ENCODE results near the gene GBA2.

Gene GBA2

DNA sequence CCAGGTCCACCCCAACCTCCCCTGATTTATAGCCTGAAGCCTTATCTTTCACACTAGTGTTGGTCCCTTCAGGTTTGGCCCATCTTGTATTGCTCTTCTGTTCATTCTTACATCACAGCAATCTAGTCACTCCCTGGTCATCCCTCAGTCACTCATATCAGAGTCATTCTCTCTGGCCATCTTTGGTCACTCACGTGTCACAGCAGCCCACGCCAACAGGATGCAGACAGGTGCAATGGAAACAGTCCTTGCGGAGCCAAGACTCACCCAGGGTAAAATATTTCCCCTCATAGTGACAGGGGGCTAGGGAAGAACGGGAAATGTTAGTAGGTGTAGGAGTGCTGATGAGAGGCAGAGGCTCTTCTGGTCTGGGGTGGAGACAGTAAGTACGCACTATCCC lies 4.4 kb upstream of the GBA2 start:
- H3K36me3 ChIP-seq (replicated peaks in 1 of 2; ENCODE audit: control insufficient read depth in 2 of 2, insufficient read depth in 2 of 2, low read length in 2 of 2) = peaks cover 34 to 63% of the 10 kb centered on the region in 2 donors
- H3K79me1 ChIP-seq (ENCODE audit: low read depth, low read length) = peaks cover 5% of the 10 kb centered on the region
- H3K27ac ChIP-seq (replicated peaks; ENCODE audit: low read length) = no peak overlapping the region
- H2AFZ ChIP-seq (ENCODE audit: low read length) = no peak overlapping the region
- H3K4me3 ChIP-seq (ENCODE audit: low read length in 2 of 2) = no peak overlapping the region
- H3K9ac ChIP-seq (ENCODE audit: low read depth, low read length, poor library complexity) = no peak overlapping the region
- no peak for DNase-seq (ENCODE audit: low spot score)
- no peak overlapping the region for H4K91ac ChIP-seq (ENCODE audit: low read depth, low read length, poor library complexity)
- no peaks in the 10 kb centered on the region for H3K27me3 ChIP-seq (ENCODE audit: control insufficient read depth in 3 of 3, insufficient read depth in 3 of 3, low read depth in 1 of 3, low read length in 3 of 3)
- H2BK15ac ChIP-seq (ENCODE audit: low read length) = no peak overlapping the region
- H4K8ac ChIP-seq (ENCODE audit: low read depth, low read length) = no peak overlapping the region
- no peak overlapping the region for H3K23ac ChIP-seq (ENCODE audit: low read depth, low read length, poor library complexity)
- H2AK5ac ChIP-seq (ENCODE audit: low read depth, low read length) = no peak overlapping the region
- no CpG with 5 or more reads among the region's 5 CpGs for WGBS, 2 donors (ENCODE audit: extremely low coverage in 2 of 2, insufficient read length in 2 of 2, insufficient replicate concordance in 1 of 2)
- H2BK120ac ChIP-seq (ENCODE audit: low read depth, low read length) = no peak overlapping the region
- no peak overlapping the region for H3K14ac ChIP-seq (ENCODE audit: low read length)
- no peak overlapping the region for H2BK5ac ChIP-seq (ENCODE audit: low read length)
- no peak overlapping the region for H3K18ac ChIP-seq (ENCODE audit: low read length)
- peaks cover 6 to 7% of the 10 kb centered on the region in 2 donors for H3K4me1 ChIP-seq (ENCODE audit: control insufficient read depth in 2 of 2, insufficient read depth in 1 of 2, low read depth in 1 of 2, low read length in 2 of 2)
- no peak overlapping the region for H2BK12ac ChIP-seq (ENCODE audit: low read length)
- H3K4ac ChIP-seq (ENCODE audit: low read length) = no peak overlapping the region
- H3K4me2 ChIP-seq (ENCODE audit: insufficient read depth, low read length, poor library complexity, severe bottlenecking) = no peak overlapping the region
- no peaks in the 10 kb centered on the region for H3K9me3 ChIP-seq (replicated peaks in 1 of 2; ENCODE audit: control insufficient read depth in 2 of 2, insufficient read depth in 1 of 2, low read depth in 1 of 2, low read length in 2 of 2)

DNA sequence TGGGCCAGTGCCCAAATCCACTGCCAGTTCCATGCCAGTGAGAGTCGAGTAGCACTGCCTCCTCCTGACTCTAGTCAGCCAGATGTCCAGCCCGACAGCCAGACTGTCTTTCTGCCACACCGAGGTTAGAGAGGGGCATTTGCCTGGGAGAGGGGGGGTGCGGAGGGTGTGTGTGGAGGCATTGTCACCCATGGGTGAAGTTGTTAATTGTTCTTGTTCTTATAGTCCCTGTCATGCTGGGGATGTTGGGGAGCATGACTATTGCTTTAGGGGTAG lies 1.2 kb upstream of the GBA2 start:
- Histone ChIP-seq H3K4ac (ENCODE audit: low read length) (no peak overlapping the region), H3K79me1 (ENCODE audit: low read depth, low read length) (peaks cover 5% of the 10 kb centered on the region), H3K27ac (replicated peaks; ENCODE audit: low read length) (no peak overlapping the region), H3K4me2 (ENCODE audit: insufficient read depth, low read length, poor library complexity, severe bottlenecking) (peak overlapping the region; percentile 93), H2AFZ (ENCODE audit: low read length) (no peak overlapping the region), H3K9me3 (replicated peaks in 1 of 2; ENCODE audit: control insufficient read depth in 2 of 2, insufficient read depth in 1 of 2, low read depth in 1 of 2, low read length in 2 of 2) (no peaks in the 10 kb centered on the region), H2BK5ac (ENCODE audit: low read length) (no peak overlapping the region), H3K36me3 (replicated peaks in 1 of 2; ENCODE audit: control insufficient read depth in 2 of 2, insufficient read depth in 2 of 2, low read length in 2 of 2) (peaks cover 36 to 70% of the 10 kb centered on the region in 2 donors), H4K8ac (ENCODE audit: low read depth, low read length) (no peak overlapping the region), H3K23ac (ENCODE audit: low read depth, low read length, poor library complexity) (no peak overlapping the region), H3K27me3 (ENCODE audit: control insufficient read depth in 3 of 3, insufficient read depth in 3 of 3, low read depth in 1 of 3, low read length in 3 of 3) (no peaks in the 10 kb centered on the region), H3K4me3 (ENCODE audit: low read length in 2 of 2) (peak overlapping the region; percentile 32 to 96), H2AK5ac (ENCODE audit: low read depth, low read length) (no peak overlapping the region), H4K91ac (ENCODE audit: low read depth, low read length, poor library complexity) (no peak overlapping the region), H3K18ac (ENCODE audit: low read length) (no peak overlapping the region), H3K14ac (ENCODE audit: low read length) (no peak overlapping the region), H2BK15ac (ENCODE audit: low read length) (no peak overlapping the region), H2BK12ac (ENCODE audit: low read length) (no peak overlapping the region), H2BK120ac (ENCODE audit: low read depth, low read length) (no peak overlapping the region), H3K4me1 (ENCODE audit: control insufficient read depth in 2 of 2, insufficient read depth in 1 of 2, low read depth in 1 of 2, low read length in 2 of 2) (peaks cover 19 to 23% of the 10 kb centered on the region in 2 donors), H3K9ac (ENCODE audit: low read depth, low read length, poor library complexity) (no peak overlapping the region)
- no peak for DNase-seq (ENCODE audit: low spot score)
- no CpG with 5 or more reads among the region's 4 CpGs for WGBS, 2 donors (ENCODE audit: extremely low coverage in 2 of 2, insufficient read length in 2 of 2, insufficient replicate concordance in 1 of 2)

DNA sequence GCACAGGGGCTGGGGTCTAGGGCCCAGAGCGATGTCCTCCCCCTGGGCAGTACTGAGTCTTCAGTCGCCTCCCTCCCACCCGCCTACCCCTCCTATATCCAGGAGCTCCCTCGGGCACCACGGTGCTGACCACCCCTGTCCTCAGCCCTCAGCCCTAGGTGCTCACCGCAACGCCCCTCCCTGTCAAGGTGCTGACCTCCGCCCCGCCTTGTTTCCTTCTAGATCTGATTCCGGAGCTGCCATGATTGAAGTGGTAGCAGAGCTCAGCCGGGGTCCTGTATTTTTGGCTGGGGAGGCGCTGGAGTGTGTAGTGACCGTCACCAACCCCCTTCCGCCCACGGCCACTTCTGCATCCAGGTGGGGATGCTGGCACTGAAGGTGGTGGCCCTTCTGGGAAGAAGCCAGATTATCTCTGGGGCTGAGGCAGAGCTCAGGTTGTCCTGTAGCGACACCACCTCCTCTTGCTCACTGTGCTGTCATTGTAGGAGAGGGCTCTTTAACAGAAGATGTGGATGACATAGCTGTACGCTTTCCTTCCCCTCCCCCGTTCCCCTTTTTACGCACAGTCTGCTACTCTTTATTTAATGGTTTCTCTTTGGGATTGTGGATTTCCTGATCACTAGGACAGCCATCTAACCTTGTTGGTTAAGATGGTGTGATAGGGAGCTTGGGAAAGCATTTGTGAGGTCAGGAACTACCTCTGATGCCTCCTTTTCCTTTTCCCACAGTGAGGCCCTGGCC lies 657 bp upstream of the GBA2 start:
- Histone ChIP-seq H3K27me3 (ENCODE audit: control insufficient read depth in 3 of 3, insufficient read depth in 3 of 3, low read depth in 1 of 3, low read length in 3 of 3) (no peaks in the 10 kb centered on the region), H2BK5ac (ENCODE audit: low read length) (peak overlapping the region; percentile 58), H4K91ac (ENCODE audit: low read depth, low read length, poor library complexity) (no peak overlapping the region), H3K23ac (ENCODE audit: low read depth, low read length, poor library complexity) (peak overlapping the region; percentile 52), H3K4ac (ENCODE audit: low read length) (no peak overlapping the region), H3K4me3 (ENCODE audit: low read length in 2 of 2) (peak overlapping the region; percentile 87 to 96), H2BK15ac (ENCODE audit: low read length) (peak overlapping the region; percentile 45), H3K14ac (ENCODE audit: low read length) (no peak overlapping the region), H2AFZ (ENCODE audit: low read length) (peak overlapping the region; percentile 96), H3K9ac (ENCODE audit: low read depth, low read length, poor library complexity) (peak overlapping the region; percentile 95), H3K4me1 (ENCODE audit: control insufficient read depth in 2 of 2, insufficient read depth in 1 of 2, low read depth in 1 of 2, low read length in 2 of 2) (peaks cover 19 to 23% of the 10 kb centered on the region in 2 donors), H3K79me1 (ENCODE audit: low read depth, low read length) (peaks cover 5% of the 10 kb centered on the region), H3K36me3 (replicated peaks in 1 of 2; ENCODE audit: control insufficient read depth in 2 of 2, insufficient read depth in 2 of 2, low read length in 2 of 2) (peaks cover 38 to 70% of the 10 kb centered on the region in 2 donors), H3K4me2 (ENCODE audit: insufficient read depth, low read length, poor library complexity, severe bottlenecking) (peak overlapping the region; percentile 93), H3K9me3 (replicated peaks in 1 of 2; ENCODE audit: control insufficient read depth in 2 of 2, insufficient read depth in 1 of 2, low read depth in 1 of 2, low read length in 2 of 2) (no peaks in the 10 kb centered on the region), H4K8ac (ENCODE audit: low read depth, low read length) (no peak overlapping the region), H2BK120ac (ENCODE audit: low read depth, low read length) (no peak overlapping the region), H3K27ac (replicated peaks; ENCODE audit: low read length) (no peak overlapping the region), H2AK5ac (ENCODE audit: low read depth, low read length) (peak overlapping the region; percentile 76), H2BK12ac (ENCODE audit: low read length) (no peak overlapping the region), H3K18ac (ENCODE audit: low read length) (peak overlapping the region; percentile 93)
- WGBS, 2 donors (ENCODE audit: extremely low coverage in 2 of 2, insufficient read length in 2 of 2, insufficient replicate concordance in 1 of 2) = no CpG with 5 or more reads among the region's 19 CpGs
- DNase-seq (ENCODE audit: low spot score) = no peak

DNA sequence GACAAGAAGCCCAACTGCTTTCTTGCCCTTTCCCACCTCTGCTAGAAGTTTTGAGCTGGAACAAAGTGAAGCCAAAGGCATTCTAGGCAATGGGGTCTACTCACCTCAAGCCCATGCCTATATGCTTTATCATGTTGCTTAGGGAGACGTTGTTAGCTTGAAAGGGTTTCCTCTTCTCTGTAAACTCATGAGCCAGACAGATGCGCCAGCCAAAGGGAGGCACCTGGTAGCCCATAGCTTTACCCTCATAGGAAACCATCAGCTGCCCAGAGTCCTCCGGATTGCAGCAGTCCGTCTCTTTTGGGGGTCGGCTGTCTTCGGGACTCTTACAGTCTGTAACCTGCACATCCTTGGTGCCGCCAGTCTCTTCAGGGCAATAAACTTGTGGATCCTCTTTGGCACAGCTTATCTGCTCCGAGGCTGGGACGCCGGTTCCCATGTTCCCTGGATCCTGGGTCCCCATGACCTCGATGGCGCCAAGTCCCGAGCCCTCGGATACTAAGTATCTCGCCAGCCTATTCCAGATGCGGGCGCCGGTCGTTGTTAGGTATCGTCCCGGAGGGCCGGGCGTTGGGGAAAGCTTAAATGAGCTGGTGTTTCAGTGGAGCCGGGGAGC lies 678 bp downstream of the GBA2 start:
- H3K27me3 ChIP-seq (ENCODE audit: control insufficient read depth in 3 of 3, insufficient read depth in 3 of 3, low read depth in 1 of 3, low read length in 3 of 3) = no peaks in the 10 kb centered on the region
- H2AFZ ChIP-seq (ENCODE audit: low read length) = peak overlapping the region; percentile 96
- H2BK12ac ChIP-seq (ENCODE audit: low read length) = no peak overlapping the region
- no peak overlapping the region for H3K4ac ChIP-seq (ENCODE audit: low read length)
- H2BK5ac ChIP-seq (ENCODE audit: low read length) = peak overlapping the region; percentile 49
- H3K4me2 ChIP-seq (ENCODE audit: insufficient read depth, low read length, poor library complexity, severe bottlenecking) = peak overlapping the region; percentile 79
- H3K27ac ChIP-seq (replicated peaks; ENCODE audit: low read length) = no peak overlapping the region
- H4K91ac ChIP-seq (ENCODE audit: low read depth, low read length, poor library complexity) = no peak overlapping the region
- H3K9ac ChIP-seq (ENCODE audit: low read depth, low read length, poor library complexity) = peak overlapping the region; percentile 87
- WGBS, 2 donors (ENCODE audit: extremely low coverage in 2 of 2, insufficient read length in 2 of 2, insufficient replicate concordance in 1 of 2) = no CpG with 5 or more reads among the region's 24 CpGs
- H3K18ac ChIP-seq (ENCODE audit: low read length) = peak overlapping the region; percentile 29
- peak overlapping the region; percentile 48 for H3K23ac ChIP-seq (ENCODE audit: low read depth, low read length, poor library complexity)
- H4K8ac ChIP-seq (ENCODE audit: low read depth, low read length) = no peak overlapping the region
- H3K14ac ChIP-seq (ENCODE audit: low read length) = no peak overlapping the region
- H2AK5ac ChIP-seq (ENCODE audit: low read depth, low read length) = no peak overlapping the region
- no peaks in the 10 kb centered on the region for H3K9me3 ChIP-seq (replicated peaks in 1 of 2; ENCODE audit: control insufficient read depth in 2 of 2, insufficient read depth in 1 of 2, low read depth in 1 of 2, low read length in 2 of 2)
- H3K4me1 ChIP-seq (ENCODE audit: control insufficient read depth in 2 of 2, insufficient read depth in 1 of 2, low read depth in 1 of 2, low read length in 2 of 2) = peaks cover 19 to 23% of the 10 kb centered on the region in 2 donors
- peaks cover 5% of the 10 kb centered on the region for H3K79me1 ChIP-seq (ENCODE audit: low read depth, low read length)
- peak overlapping the region; percentile 87 to 96 for H3K4me3 ChIP-seq (ENCODE audit: low read length in 2 of 2)
- peaks cover 42 to 70% of the 10 kb centered on the region in 2 donors for H3K36me3 ChIP-seq (replicated peaks in 1 of 2; ENCODE audit: control insufficient read depth in 2 of 2, insufficient read depth in 2 of 2, low read length in 2 of 2)
- no peak for DNase-seq (ENCODE audit: low spot score)
- H2BK120ac ChIP-seq (ENCODE audit: low read depth, low read length) = no peak overlapping the region
- H2BK15ac ChIP-seq (ENCODE audit: low read length) = no peak overlapping the region

All from neuronal stem cell (in vitro differentiated cells).